GM12892 (cell line): Measurements from ENCODE around the gene SMYD5.

ENCODE experiments used
- POLR2A ChIP-seq: IDR thresholded peaks from 2 replicates; pipeline ENCODE4 v1.6.1; 2011; ENCODE audit warnings: low read depth, low read length, control low read depth
- POLR2AphosphoS5 ChIP-seq: IDR thresholded peaks from 2 replicates; pipeline ENCODE4 v1.6.1; 2011; ENCODE audit warnings: low read depth, low read length, control low read depth
- TAF1 ChIP-seq: IDR thresholded peaks from 2 replicates; pipeline ENCODE4 v1.6.1; 2011; ENCODE audit warnings: low read depth, mild to moderate bottlenecking, control low read depth, low read length, borderline replicate concordance

- no peak for TF ChIP-seq TAF1
- TF ChIP-seq POLR2A = no peak
- no peak for TF ChIP-seq POLR2AphosphoS5
Observed at GRCh38 chr2:73212448-73213176, 1.4 kb upstream of the SMYD5 start.
